MM.1S (cell line): ENCODE data around the gene DENND4B.

ENCODE experiments used
- CTCF ChIP-seq: fragments of 300-600 bp; sonication (generic); IDR thresholded peaks from 2 replicates; pipeline ENCODE4 v1.5.1; 2016; ENCODE audit warnings: antibody characterized with exemption, low read length, mixed read lengths
- EZH2 ChIP-seq: fragments of 300-600 bp; sonication (generic); optimal IDR thresholded peaks from 2 replicates; pipeline ENCODE3; 2017; ENCODE audit warnings: low read depth, mild to moderate bottlenecking, antibody characterized with exemption, low read length, mixed read lengths
- EZH2phosphoT487 ChIP-seq: fragments of 300-600 bp; sonication (generic); IDR thresholded peaks from 2 replicates; pipeline ENCODE4 v1.6.1; 2018; ENCODE audit warnings: antibody characterized with exemption, low read length

- TF ChIP-seq CTCF (no peak), EZH2 (no peak), EZH2phosphoT487 (no peak)
Measured at GRCh38 chr1:153942766-153943549, 3.6 kb downstream of the DENND4B start.
